Measurements from ENCODE around the gene SLC25A36. TPM values are rescaled to one million over a fixed set of nuclear protein-coding genes. Genes with fewer than 3 reads are reported as not detected.

SLC25A36 gene
- polyA plus RNA-seq, 1 of the 3 experiments (the other 2 are of a cell fraction) = 23.3 TPM

DNA sequence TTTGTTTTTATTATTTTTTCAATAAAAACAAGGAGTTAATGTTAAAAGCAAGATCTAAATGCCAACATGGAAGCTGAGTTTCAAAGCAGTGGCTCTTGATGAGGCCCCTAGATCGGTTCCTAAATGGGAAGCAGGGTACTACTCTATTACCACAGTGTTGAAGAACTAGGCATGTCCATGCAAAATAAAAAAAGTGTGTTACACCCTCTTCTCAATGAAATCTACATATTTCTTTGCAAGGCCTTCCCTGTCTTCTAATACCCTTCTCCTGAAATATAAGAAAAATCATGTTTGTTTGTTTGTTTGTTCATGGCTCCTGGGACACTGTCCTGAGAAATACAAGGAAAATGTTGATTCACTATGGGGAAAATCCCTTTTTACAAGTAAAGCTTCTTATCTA is 12.2 kb upstream of the SLC25A36 start (continued):
- TF ChIP-seq, protein P1, sequence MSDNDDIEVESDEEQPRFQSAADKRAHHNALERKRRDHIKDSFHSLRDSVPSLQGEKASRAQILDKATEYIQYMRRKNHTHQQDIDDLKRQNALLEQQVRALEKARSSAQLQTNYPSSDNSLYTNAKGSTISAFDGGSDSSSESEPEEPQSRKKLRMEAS (IDR thresholded peaks at IDR 0.05; ENCODE audit: low read depth) = no peak
- no peak for TF ChIP-seq RCOR1 (IDR thresholded peaks at IDR 0.05; ENCODE audit: low read length)
- TF ChIP-seq JUND (IDR thresholded peaks at IDR 0.05) = no peak
- no peak for TF ChIP-seq TAF1 (IDR thresholded peaks at IDR 0.05; ENCODE audit: borderline replicate concordance, low read depth, low read length)
- TF ChIP-seq NFIC (IDR thresholded peaks at IDR 0.05; ENCODE audit: borderline replicate concordance) = no peak
- no peak for TF ChIP-seq CHD2 (IDR thresholded peaks at IDR 0.05; ENCODE audit: low read length, partially characterized antibody)
- TF ChIP-seq RFX5 (IDR thresholded peaks at IDR 0.05; ENCODE audit: low read length) = no peak
- TF ChIP-seq, protein P2, sequence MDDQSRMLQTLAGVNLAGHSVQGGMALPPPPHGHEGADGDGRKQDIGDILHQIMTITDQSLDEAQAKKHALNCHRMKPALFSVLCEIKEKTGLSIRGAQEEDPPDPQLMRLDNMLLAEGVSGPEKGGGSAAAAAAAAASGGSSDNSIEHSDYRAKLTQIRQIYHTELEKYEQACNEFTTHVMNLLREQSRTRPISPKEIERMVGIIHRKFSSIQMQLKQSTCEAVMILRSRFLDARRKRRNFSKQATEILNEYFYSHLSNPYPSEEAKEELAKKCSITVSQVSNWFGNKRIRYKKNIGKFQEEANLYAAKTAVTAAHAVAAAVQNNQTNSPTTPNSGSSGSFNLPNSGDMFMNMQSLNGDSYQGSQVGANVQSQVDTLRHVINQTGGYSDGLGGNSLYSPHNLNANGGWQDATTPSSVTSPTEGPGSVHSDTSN (IDR thresholded peaks at IDR 0.05) = no peak

DNA sequence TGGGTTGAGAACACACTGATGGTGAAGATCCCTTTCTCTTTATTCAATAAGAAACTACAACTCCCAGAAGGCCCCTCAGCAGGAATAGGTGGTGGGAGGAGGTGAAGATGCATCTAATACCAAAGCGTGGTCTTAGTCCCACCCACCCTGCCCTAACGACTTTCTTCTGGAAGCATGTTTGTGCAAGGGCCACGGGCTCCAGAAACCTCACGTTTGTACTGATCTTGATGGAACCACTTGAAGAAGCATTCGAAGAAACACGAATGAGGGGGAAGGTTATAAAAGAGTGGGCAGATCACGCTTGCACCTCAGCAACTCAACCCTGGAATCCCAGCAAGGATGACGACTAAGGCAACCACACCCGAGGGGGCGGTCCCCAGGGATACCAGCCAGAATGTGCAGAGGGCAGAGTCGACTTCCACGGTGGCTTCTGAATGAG is 10.6 kb upstream of the SLC25A36 start:
- Histone ChIP-seq H3K9me3 (no peaks in the 10 kb centered on the region), H3K4me1 (ENCODE audit: control insufficient read depth in 1 of 2, insufficient read depth in 2 of 2, low read depth in 1 of 2, low read length in 1 of 2) (no peaks in the 10 kb centered on the region), H3F3A (replicated peaks; ENCODE audit: insufficient read depth) (peaks cover 6% of the 10 kb centered on the region), H4K20me1 (ENCODE audit: insufficient read depth) (no peaks in the 10 kb centered on the region), H3K4me2 (no peak overlapping the region), H3K9ac (no peak overlapping the region), H3K9me2 (no peaks in the 10 kb centered on the region), H3K36me3 (replicated peaks in 1 of 2; ENCODE audit: control insufficient read depth in 1 of 2, insufficient read depth in 2 of 2, low read length in 1 of 2) (no peaks in the 10 kb centered on the region), H3K27ac (ENCODE audit: low read depth in 2 of 2, low read length in 1 of 2) (no peak overlapping the region), H3K27me3 (ENCODE audit: insufficient read depth) (no peaks in the 10 kb centered on the region), H3K4me3 (ENCODE audit: low read depth in 2 of 2, low read length in 1 of 2) (no peak overlapping the region), H2AFZ (ENCODE audit: low read depth) (no peak overlapping the region), H3K79me2 (ENCODE audit: insufficient read depth) (no peaks in the 10 kb centered on the region)
- WGBS (ENCODE audit: low lambda C conversion rate) = 66% methylated on average over 12 of the region's 12 CpGs
- ChIA-PET CTCF (interaction anchor here (2.5 kb wide), 1 partner anchor 33 kb away, joined by 7 read pairs; no protein-coding TSS in a partner anchor), POLR2A (no interaction called here)
- TF ChIP-seq RFX5 (IDR thresholded peaks at IDR 0.05; ENCODE audit: low read length) = no peak
- no peak for TF ChIP-seq FOXM1 (IDR thresholded peaks at IDR 0.05; ENCODE audit: low read depth)
- TF ChIP-seq JUND (IDR thresholded peaks at IDR 0.05) = no peak
- TF ChIP-seq RAD21 (IDR thresholded peaks at IDR 0.05; ENCODE audit: low read length) = no peak
- TF ChIP-seq TCF12 (IDR thresholded peaks at IDR 0.05) = no peak
- TF ChIP-seq TAF1 (IDR thresholded peaks at IDR 0.05; ENCODE audit: borderline replicate concordance, low read depth, low read length) = no peak
- TF ChIP-seq, protein P1 (IDR thresholded peaks at IDR 0.05; ENCODE audit: low read depth) = no peak
- TF ChIP-seq, protein P3, sequence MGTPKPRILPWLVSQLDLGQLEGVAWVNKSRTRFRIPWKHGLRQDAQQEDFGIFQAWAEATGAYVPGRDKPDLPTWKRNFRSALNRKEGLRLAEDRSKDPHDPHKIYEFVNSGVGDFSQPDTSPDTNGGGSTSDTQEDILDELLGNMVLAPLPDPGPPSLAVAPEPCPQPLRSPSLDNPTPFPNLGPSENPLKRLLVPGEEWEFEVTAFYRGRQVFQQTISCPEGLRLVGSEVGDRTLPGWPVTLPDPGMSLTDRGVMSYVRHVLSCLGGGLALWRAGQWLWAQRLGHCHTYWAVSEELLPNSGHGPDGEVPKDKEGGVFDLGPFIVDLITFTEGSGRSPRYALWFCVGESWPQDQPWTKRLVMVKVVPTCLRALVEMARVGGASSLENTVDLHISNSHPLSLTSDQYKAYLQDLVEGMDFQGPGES (IDR thresholded peaks at IDR 0.05; ENCODE audit: low read depth, low read length) = no peak
- TF ChIP-seq YY1 (IDR thresholded peaks at IDR 0.05; ENCODE audit: low read depth) = no peak
- DNase-seq = no peak

DNA sequence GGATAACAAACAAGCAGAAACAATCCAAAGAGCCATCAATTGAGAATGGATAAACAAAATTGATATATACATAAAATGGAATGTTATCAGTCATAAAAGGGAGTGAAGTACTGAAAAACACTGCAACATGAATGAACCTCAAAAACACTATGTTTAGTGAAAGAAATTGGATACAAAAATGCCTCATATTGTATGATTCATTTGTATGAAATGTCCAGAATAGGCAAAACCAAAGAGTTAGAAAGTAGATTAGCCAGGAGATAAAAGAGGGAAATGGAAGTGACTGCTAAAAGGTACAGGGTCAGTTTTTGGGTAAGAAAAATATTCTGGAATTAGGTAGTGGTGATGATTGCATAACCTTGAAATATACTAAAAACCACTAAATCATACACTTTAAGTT is 9.8 kb upstream of the SLC25A36 start:
- no peak for TF ChIP-seq SIN3A (IDR thresholded peaks at IDR 0.05; ENCODE audit: borderline replicate concordance, low read depth, low read length)
- no peak for TF ChIP-seq ELF1 (IDR thresholded peaks at IDR 0.05)
- TF ChIP-seq GABPA (IDR thresholded peaks at IDR 0.05; ENCODE audit: low read depth) = no peak
- TF ChIP-seq FOSL2 (IDR thresholded peaks at IDR 0.05; ENCODE audit: borderline replicate concordance, low read depth) = peak; percentile 13; the same call in 1 of the 2 replicates
- peak; percentile 49; the same call in 1 of the 2 replicates for TF ChIP-seq JUND (IDR thresholded peaks at IDR 0.05)
- no peak for TF ChIP-seq SMC3 (IDR thresholded peaks at IDR 0.05; ENCODE audit: low read depth, low read length)
- TF ChIP-seq RFX5 (IDR thresholded peaks at IDR 0.05; ENCODE audit: low read length) = no peak
- 0 out of 2 replicates have a peak, but pooled peaks have one; percentile 11 for TF ChIP-seq TCF12 (IDR thresholded peaks at IDR 0.05)
- no peak for TF ChIP-seq EZH2phosphoT487 (IDR thresholded peaks at IDR 0.05; ENCODE audit: borderline replicate concordance, low read depth)
- CTCF ChIA-PET = interaction anchor here (0.9 to 2.5 kb wide), 3 partner anchors 9 to 33 kb away, joined by 3 to 7 read pairs (median 3); no protein-coding TSS in a partner anchor

More for the DNA sequence above, 9.8 kb upstream of the SLC25A36 start:
- Histone ChIP-seq H3K4me3 (ENCODE audit: low read depth in 2 of 2, low read length in 1 of 2) (no peak overlapping the region), H2AFZ (ENCODE audit: low read depth) (no peak overlapping the region), H4K20me1 (ENCODE audit: insufficient read depth) (no peaks in the 10 kb centered on the region), H3K9me3 (no peaks in the 10 kb centered on the region), H3K27me3 (ENCODE audit: insufficient read depth) (no peaks in the 10 kb centered on the region), H3K9me2 (no peaks in the 10 kb centered on the region), H3K79me2 (ENCODE audit: insufficient read depth) (no peaks in the 10 kb centered on the region), H3K4me2 (no peak overlapping the region), H3K27ac (ENCODE audit: low read depth in 2 of 2, low read length in 1 of 2) (no peak overlapping the region), H3F3A (replicated peaks; ENCODE audit: insufficient read depth) (peaks cover 6% of the 10 kb centered on the region), H3K4me1 (ENCODE audit: control insufficient read depth in 1 of 2, insufficient read depth in 2 of 2, low read depth in 1 of 2, low read length in 1 of 2) (no peaks in the 10 kb centered on the region), H3K9ac (no peak overlapping the region), H3K36me3 (replicated peaks in 1 of 2; ENCODE audit: control insufficient read depth in 1 of 2, insufficient read depth in 2 of 2, low read length in 1 of 2) (no peaks in the 10 kb centered on the region)
- POLR2A ChIA-PET = no interaction called here
- DNase-seq = no peak

All from SK-N-SH (cell line).